ENCODE results near the gene DOCK4. TPM values are rescaled to one million over a fixed set of nuclear protein-coding genes. Genes with fewer than 3 reads are reported as not detected.

The DOCK4 gene
- total and polyA plus RNA-seq, 4 donors: 7.2 to 48.9 (median 12.8) TPM

DNA sequence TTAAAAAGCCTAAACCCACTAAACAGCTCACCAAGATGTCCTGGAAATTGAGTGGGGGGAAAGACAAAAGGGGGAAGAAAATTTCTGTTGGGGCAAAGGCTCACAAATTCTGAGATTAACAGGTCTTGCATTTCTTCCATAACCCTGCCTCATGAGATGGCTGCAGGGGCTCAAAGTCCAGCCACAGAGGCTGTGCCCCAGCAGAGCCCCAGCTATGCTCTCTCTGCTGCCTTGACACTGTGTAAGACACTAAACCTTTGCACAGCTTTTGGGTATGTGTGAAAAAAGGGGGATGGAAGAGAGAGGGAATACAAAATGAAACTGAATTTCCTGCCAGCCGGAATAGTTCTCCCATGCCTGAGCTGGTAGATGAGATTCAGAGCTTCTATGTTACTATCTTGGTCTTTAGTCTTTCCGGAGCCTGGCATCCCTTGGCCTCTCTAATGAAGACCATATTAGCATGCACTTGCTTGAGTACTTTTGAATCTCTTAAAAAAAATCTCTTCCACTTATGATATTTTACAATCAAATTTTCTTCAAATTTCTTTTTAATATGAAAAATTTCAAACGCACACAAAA lies 403.9 kb downstream of the DOCK4 start:
- Histone ChIP-seq H3K4me1 (ENCODE audit: control insufficient read depth in 4 of 4, insufficient read depth in 4 of 4, low read length in 3 of 4) (peaks cover 0 to 14% (median 6%) of the 10 kb centered on the region in 4 donors), H3K36me3 (ENCODE audit: control insufficient read depth in 4 of 4, insufficient read depth in 3 of 4, low read depth in 1 of 4, low read length in 3 of 4) (peaks cover 0 to 7% (median 1%) of the 10 kb centered on the region in 4 donors), H3K27me3 (ENCODE audit: control insufficient read depth in 4 of 4, insufficient read depth in 4 of 4, low read length in 3 of 4) (no peaks in the 10 kb centered on the region), H3K9ac (ENCODE audit: low read depth in 1 of 2, low read length in 2 of 2) (no peak overlapping the region), H3K9me3 (ENCODE audit: control insufficient read depth in 4 of 4, low read length in 3 of 4) (peaks cover 9 to 20% (median 14%) of the 10 kb centered on the region in 4 donors), H3K4me3 (ENCODE audit: low read depth in 1 of 3, low read length in 3 of 3) (peak overlapping the region in 2 of 3 donors; percentile 12), H3K27ac (ENCODE audit: low read depth in 1 of 2, low read length in 2 of 2) (no peak overlapping the region)
- TF ChIP-seq HNF4A (conservative IDR thresholded peaks at IDR 0.05) (peak in 1 of 2 donors; percentile 35), YY1 (IDR thresholded peaks at IDR 0.05) (no peak)
- DNase-seq (ENCODE audit: low spot score): no peak
- 96% methylated on average over 3 of the region's 3 CpGs for WGBS

DNA sequence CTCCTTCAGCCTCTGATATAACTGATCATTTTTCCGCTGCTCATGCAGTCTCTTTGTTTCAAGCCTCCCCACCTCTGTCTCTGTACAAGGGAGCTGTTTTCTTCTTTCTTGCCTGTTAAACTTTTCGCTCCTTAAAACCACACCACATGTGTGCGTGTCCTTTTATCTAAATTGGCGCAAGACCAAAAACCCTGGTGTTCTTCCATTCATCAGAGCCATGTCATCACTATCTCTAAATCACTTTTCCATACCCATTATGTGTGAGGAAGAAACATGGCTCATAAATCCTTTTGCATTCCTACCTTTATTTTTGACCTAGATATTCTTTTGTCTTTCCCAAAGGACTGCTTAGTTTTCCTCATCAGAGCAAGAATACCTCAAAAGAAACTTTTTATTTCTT lies 404.9 kb downstream of the DOCK4 start:
- H3K9ac ChIP-seq (ENCODE audit: low read depth in 1 of 2, low read length in 2 of 2): no peak overlapping the region
- H3K36me3 ChIP-seq (ENCODE audit: control insufficient read depth in 4 of 4, insufficient read depth in 3 of 4, low read depth in 1 of 4, low read length in 3 of 4): peaks cover 0 to 17% (median 6%) of the 10 kb centered on the region in 4 donors
- H3K27me3 ChIP-seq (ENCODE audit: control insufficient read depth in 4 of 4, insufficient read depth in 4 of 4, low read length in 3 of 4): no peaks in the 10 kb centered on the region
- no peak for DNase-seq (ENCODE audit: low spot score)
- TF ChIP-seq SP1 (IDR thresholded peaks at IDR 0.05) (no peak), RAD21 (IDR thresholded peaks at IDR 0.05) (no peak), YY1 (IDR thresholded peaks at IDR 0.05) (no peak), HNF4G (IDR thresholded peaks at IDR 0.05) (no peak), TAF1 (conservative IDR thresholded peaks at IDR 0.05) (no peak), GABPA (IDR thresholded peaks at IDR 0.05 in 1 of 2, conservative IDR thresholded peaks at IDR 0.05 in 1 of 2) (no peak), RXRA (IDR thresholded peaks at IDR 0.05) (no peak), NR2F2 (IDR thresholded peaks at IDR 0.05) (no peak), MAX (IDR thresholded peaks at IDR 0.05) (no peak), HNF4A (conservative IDR thresholded peaks at IDR 0.05) (no peak), FOXA2 (IDR thresholded peaks at IDR 0.05) (no peak), JUND (IDR thresholded peaks at IDR 0.05) (no peak)
- TF ChIP-seq, protein P1, sequence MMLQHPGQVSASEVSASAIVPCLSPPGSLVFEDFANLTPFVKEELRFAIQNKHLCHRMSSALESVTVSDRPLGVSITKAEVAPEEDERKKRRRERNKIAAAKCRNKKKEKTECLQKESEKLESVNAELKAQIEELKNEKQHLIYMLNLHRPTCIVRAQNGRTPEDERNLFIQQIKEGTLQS (IDR thresholded peaks at IDR 0.05): no peak
- TF ChIP-seq, protein P2, sequence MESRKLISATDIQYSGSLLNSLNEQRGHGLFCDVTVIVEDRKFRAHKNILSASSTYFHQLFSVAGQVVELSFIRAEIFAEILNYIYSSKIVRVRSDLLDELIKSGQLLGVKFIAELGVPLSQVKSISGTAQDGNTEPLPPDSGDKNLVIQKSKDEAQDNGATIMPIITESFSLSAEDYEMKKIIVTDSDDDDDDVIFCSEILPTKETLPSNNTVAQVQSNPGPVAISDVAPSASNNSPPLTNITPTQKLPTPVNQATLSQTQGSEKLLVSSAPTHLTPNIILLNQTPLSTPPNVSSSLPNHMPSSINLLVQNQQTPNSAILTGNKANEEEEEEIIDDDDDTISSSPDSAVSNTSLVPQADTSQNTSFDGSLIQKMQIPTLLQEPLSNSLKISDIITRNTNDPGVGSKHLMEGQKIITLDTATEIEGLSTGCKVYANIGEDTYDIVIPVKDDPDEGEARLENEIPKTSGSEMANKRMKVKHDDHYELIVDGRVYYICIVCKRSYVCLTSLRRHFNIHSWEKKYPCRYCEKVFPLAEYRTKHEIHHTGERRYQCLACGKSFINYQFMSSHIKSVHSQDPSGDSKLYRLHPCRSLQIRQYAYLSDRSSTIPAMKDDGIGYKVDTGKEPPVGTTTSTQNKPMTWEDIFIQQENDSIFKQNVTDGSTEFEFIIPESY (IDR thresholded peaks at IDR 0.05): no peak
- H3K4me3 ChIP-seq (ENCODE audit: low read depth in 1 of 3, low read length in 3 of 3): peak overlapping the region in 1 of 3 donors; percentile 12
- 99% methylated on average over 4 of the region's 4 CpGs for WGBS
- peaks cover 0 to 14% (median 6%) of the 10 kb centered on the region in 4 donors for H3K4me1 ChIP-seq (ENCODE audit: control insufficient read depth in 4 of 4, insufficient read depth in 4 of 4, low read length in 3 of 4)
- H3K9me3 ChIP-seq (ENCODE audit: control insufficient read depth in 4 of 4, low read length in 3 of 4): peaks cover 13 to 29% (median 24%) of the 10 kb centered on the region in 4 donors
- H3K27ac ChIP-seq (ENCODE audit: low read depth in 1 of 2, low read length in 2 of 2): no peak overlapping the region

GRCh38 chr7:111796671-111797070 lies 409.5 kb downstream of the DOCK4 start:
- H3K36me3 ChIP-seq (ENCODE audit: control insufficient read depth in 4 of 4, insufficient read depth in 3 of 4, low read depth in 1 of 4, low read length in 3 of 4): peaks cover 2 to 25% (median 20%) of the 10 kb centered on the region in 4 donors

More at GRCh38 chr7:111796671-111797070, 409.5 kb downstream of the DOCK4 start:
- Histone ChIP-seq H3K27me3 (ENCODE audit: control insufficient read depth in 4 of 4, insufficient read depth in 4 of 4, low read length in 3 of 4) (no peaks in the 10 kb centered on the region), H3K9me3 (ENCODE audit: control insufficient read depth in 4 of 4, low read length in 3 of 4) (peaks cover 15 to 43% (median 38%) of the 10 kb centered on the region in 4 donors), H3K27ac (ENCODE audit: low read depth in 1 of 2, low read length in 2 of 2) (no peak overlapping the region), H3K9ac (ENCODE audit: low read depth in 1 of 2, low read length in 2 of 2) (no peak overlapping the region), H3K4me1 (ENCODE audit: control insufficient read depth in 4 of 4, insufficient read depth in 4 of 4, low read length in 3 of 4) (no peaks in the 10 kb centered on the region), H3K4me3 (ENCODE audit: low read depth in 1 of 3, low read length in 3 of 3) (peak overlapping the region in 1 of 3 donors; percentile 59)
- 89% methylated on average over 7 of the region's 7 CpGs for WGBS
- TF ChIP-seq RAD21 (IDR thresholded peaks at IDR 0.05): no peak
- no peak for TF ChIP-seq HNF4A (conservative IDR thresholded peaks at IDR 0.05)
- TF ChIP-seq, protein P2 (IDR thresholded peaks at IDR 0.05): no peak
- TF ChIP-seq FOXA2 (IDR thresholded peaks at IDR 0.05): no peak
- TF ChIP-seq, protein P3, sequence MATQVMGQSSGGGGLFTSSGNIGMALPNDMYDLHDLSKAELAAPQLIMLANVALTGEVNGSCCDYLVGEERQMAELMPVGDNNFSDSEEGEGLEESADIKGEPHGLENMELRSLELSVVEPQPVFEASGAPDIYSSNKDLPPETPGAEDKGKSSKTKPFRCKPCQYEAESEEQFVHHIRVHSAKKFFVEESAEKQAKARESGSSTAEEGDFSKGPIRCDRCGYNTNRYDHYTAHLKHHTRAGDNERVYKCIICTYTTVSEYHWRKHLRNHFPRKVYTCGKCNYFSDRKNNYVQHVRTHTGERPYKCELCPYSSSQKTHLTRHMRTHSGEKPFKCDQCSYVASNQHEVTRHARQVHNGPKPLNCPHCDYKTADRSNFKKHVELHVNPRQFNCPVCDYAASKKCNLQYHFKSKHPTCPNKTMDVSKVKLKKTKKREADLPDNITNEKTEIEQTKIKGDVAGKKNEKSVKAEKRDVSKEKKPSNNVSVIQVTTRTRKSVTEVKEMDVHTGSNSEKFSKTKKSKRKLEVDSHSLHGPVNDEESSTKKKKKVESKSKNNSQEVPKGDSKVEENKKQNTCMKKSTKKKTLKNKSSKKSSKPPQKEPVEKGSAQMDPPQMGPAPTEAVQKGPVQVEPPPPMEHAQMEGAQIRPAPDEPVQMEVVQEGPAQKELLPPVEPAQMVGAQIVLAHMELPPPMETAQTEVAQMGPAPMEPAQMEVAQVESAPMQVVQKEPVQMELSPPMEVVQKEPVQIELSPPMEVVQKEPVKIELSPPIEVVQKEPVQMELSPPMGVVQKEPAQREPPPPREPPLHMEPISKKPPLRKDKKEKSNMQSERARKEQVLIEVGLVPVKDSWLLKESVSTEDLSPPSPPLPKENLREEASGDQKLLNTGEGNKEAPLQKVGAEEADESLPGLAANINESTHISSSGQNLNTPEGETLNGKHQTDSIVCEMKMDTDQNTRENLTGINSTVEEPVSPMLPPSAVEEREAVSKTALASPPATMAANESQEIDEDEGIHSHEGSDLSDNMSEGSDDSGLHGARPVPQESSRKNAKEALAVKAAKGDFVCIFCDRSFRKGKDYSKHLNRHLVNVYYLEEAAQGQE (IDR thresholded peaks at IDR 0.05): no peak
- TF ChIP-seq GABPA (IDR thresholded peaks at IDR 0.05 in 1 of 2, conservative IDR thresholded peaks at IDR 0.05 in 1 of 2): no peak
- TF ChIP-seq YY1 (IDR thresholded peaks at IDR 0.05): no peak
- no peak for DNase-seq (ENCODE audit: low spot score)

Data from liver (tissue), 9 donors.